HEK293 (cell line): ENCODE data around the gene BMPR1A.
A peak's percentile ranks its signal among the peaks of the same experiment; 100 is the strongest.

Experiments used
- CTCF ChIA-PET: fragments of 350-600 bp; formaldehyde crosslinking; extraction: SDS; loops from one replicate; lab custom pipeline; 2021; ENCODE audit warnings: antibody characterized with exemption; lab: Yijun Ruan, JAX
- POLR2A ChIA-PET: fragments of 300-600 bp; formaldehyde crosslinking; extraction: SDS; loops from one replicate; lab custom pipeline; 2020; ENCODE audit warnings: antibody characterized with exemption, inconsistent platforms; lab: Yijun Ruan, JAX
- H3K27ac ChIP-seq: fragments of 200-500 bp; sonication (Bioruptor generic); 2 replicates; pipeline ENCODE4 v1.5.1; 2014; ENCODE audit warnings: low read depth, low read length, control low read depth, inconsistent platforms; ENCODE audit errors: extremely low read depth
- H3K36me3 ChIP-seq, 2 experiments: fragments of 200-500 bp in 1 of 2; sonication (Bioruptor generic) in 1 of 2; 1 replicate in 1 of 2; 2 replicates in 1 of 2; pipeline ENCODE4 v1.5.1; 2014 to 2017; ENCODE audit warnings: inconsistent platforms in 2 of 2, low read length in 2 of 2; ENCODE audit not compliant: control insufficient read depth in 2 of 2, insufficient read depth in 1 of 2
- H3K4me1 ChIP-seq: fragments of 200-500 bp; sonication (Bioruptor generic); 2 replicates; pipeline ENCODE4 v1.5.1; 2014; ENCODE audit warnings: mild to moderate bottlenecking, low read length, inconsistent platforms; ENCODE audit not compliant: control insufficient read depth, insufficient read depth
- H3K4me3 ChIP-seq: 2 replicates; pipeline ENCODE4 v1.5.1; 2011; ENCODE audit warnings: low read depth, mild to moderate bottlenecking, control low read depth, low read length, moderate library complexity
- H3K9me3 ChIP-seq: fragments of 200-500 bp; sonication (Bioruptor generic); 2 replicates; pipeline ENCODE4 v1.5.1; 2014; ENCODE audit warnings: low read depth, low read length, inconsistent platforms; ENCODE audit not compliant: control insufficient read depth, insufficient read depth
- EGR2 ChIP-seq: fragments of 450-650 bp; formaldehyde crosslinking; IDR thresholded peaks from 2 replicates; pipeline ENCODE4 v1.5.1; 2016; ENCODE audit warnings: low read depth, missing biosample characterization, missing genetic modification characterization
- GLI4 ChIP-seq: fragments of 450-650 bp; formaldehyde crosslinking; IDR thresholded peaks from 2 replicates; pipeline ENCODE4 v1.5.1; 2016; ENCODE audit warnings: missing biosample characterization, missing genetic modification characterization
- GLIS1 ChIP-seq: fragments of 450-650 bp; formaldehyde crosslinking; IDR thresholded peaks from 2 replicates; pipeline ENCODE4 v1.5.1; 2016; ENCODE audit warnings: missing biosample characterization, missing genetic modification characterization
- GLIS2 ChIP-seq: fragments of 450-650 bp; formaldehyde crosslinking; IDR thresholded peaks from 2 replicates; pipeline ENCODE4 v1.5.1; 2016; ENCODE audit warnings: missing biosample characterization, missing genetic modification characterization
- KLF17 ChIP-seq: fragments of 450-650 bp; formaldehyde crosslinking; IDR thresholded peaks from 2 replicates; pipeline ENCODE4 v1.5.1; 2016; ENCODE audit warnings: missing biosample characterization, missing genetic modification characterization
- MEIS1 ChIP-seq: sonication (generic); formaldehyde crosslinking; IDR thresholded peaks from 2 replicates; pipeline ENCODE4 v1.8.1; 2022; ENCODE audit warnings: missing genetic modification reagents, mild to moderate bottlenecking, borderline replicate concordance
- OSR2 ChIP-seq: fragments of 450-650 bp; formaldehyde crosslinking; IDR thresholded peaks from 2 replicates; pipeline ENCODE4 v1.5.1; 2016; ENCODE audit warnings: missing biosample characterization, missing genetic modification characterization
- PRDM10 ChIP-seq: fragments of 450-650 bp; formaldehyde crosslinking; IDR thresholded peaks from 2 replicates; pipeline ENCODE4 v1.5.1; 2016; ENCODE audit warnings: missing biosample characterization, missing genetic modification characterization
- TRIM28 ChIP-seq: IDR thresholded peaks from 2 replicates; pipeline ENCODE4 v1.6.1; 2011; ENCODE audit warnings: low read length, control low read depth, borderline replicate concordance
- ZBTB11 ChIP-seq: fragments of 450-650 bp; formaldehyde crosslinking; conservative IDR thresholded peaks from 2 replicates; pipeline ENCODE4 v1.5.1; 2016; ENCODE audit warnings: low read depth, missing biosample characterization, missing genetic modification characterization
- ZBTB49 ChIP-seq: fragments of 450-650 bp; formaldehyde crosslinking; IDR thresholded peaks from 2 replicates; pipeline ENCODE4 v1.5.1; 2016; ENCODE audit warnings: missing biosample characterization, missing genetic modification characterization, low read depth
- ZNF112 ChIP-seq: fragments of 450-650 bp; formaldehyde crosslinking; IDR thresholded peaks from 2 replicates; pipeline ENCODE4 v1.5.0; 2017; ENCODE audit warnings: missing biosample characterization, missing genetic modification characterization
- ZNF133 ChIP-seq: fragments of 450-650 bp; formaldehyde crosslinking; IDR thresholded peaks from 2 replicates; pipeline ENCODE4 v1.5.1; 2016; ENCODE audit warnings: missing biosample characterization, missing genetic modification characterization
- ZNF274 ChIP-seq, 2 experiments: fragments of 200-500 bp in 1 of 2; fragments of 450-650 bp in 1 of 2; sonication (Bioruptor generic) in 1 of 2; formaldehyde crosslinking in 1 of 2; IDR thresholded peaks; 2 replicates each; pipeline versions ENCODE4 v1.5.1 to v1.6.1; 2014 to 2016; ENCODE audit warnings: borderline replicate concordance in 1 of 2, inconsistent platforms in 1 of 2, low read length in 1 of 2, missing biosample characterization in 1 of 2, missing genetic modification characterization in 1 of 2
- ZNF362 ChIP-seq: fragments of 450-650 bp; formaldehyde crosslinking; IDR thresholded peaks from 2 replicates; pipeline ENCODE4 v1.5.1; 2016; ENCODE audit warnings: missing biosample characterization, missing genetic modification characterization
- ZNF560 ChIP-seq: fragments of 450-650 bp; formaldehyde crosslinking; IDR thresholded peaks from 2 replicates; pipeline ENCODE4 v1.5.1; 2017; ENCODE audit warnings: missing biosample characterization, missing genetic modification characterization, borderline replicate concordance
- ZNF701 ChIP-seq: fragments of 450-650 bp; formaldehyde crosslinking; IDR thresholded peaks from 2 replicates; pipeline ENCODE4 v1.5.1; 2016; ENCODE audit warnings: missing biosample characterization, missing genetic modification characterization
- ZNF704 ChIP-seq: fragments of 450-650 bp; formaldehyde crosslinking; IDR thresholded peaks from 2 replicates; pipeline ENCODE4 v1.5.1; 2016; ENCODE audit warnings: missing biosample characterization, missing genetic modification characterization
- ZNF837 ChIP-seq: fragments of 450-650 bp; formaldehyde crosslinking; IDR thresholded peaks from 2 replicates; pipeline ENCODE4 v1.5.1; 2016; ENCODE audit warnings: missing biosample characterization, missing genetic modification characterization
- ZSCAN18 ChIP-seq: fragments of 450-650 bp; formaldehyde crosslinking; IDR thresholded peaks from 2 replicates; pipeline ENCODE4 v1.5.1; 2016; ENCODE audit warnings: missing biosample characterization, missing genetic modification characterization
- ZSCAN23 ChIP-seq: fragments of 450-650 bp; formaldehyde crosslinking; IDR thresholded peaks from 2 replicates; pipeline ENCODE4 v1.5.1; 2016; ENCODE audit warnings: missing biosample characterization, missing genetic modification characterization

The BMPR1A gene

GRCh38 chr10:86710987-86711512, 45.4 kb upstream of the BMPR1A start:
- no peaks in the 10 kb centered on the region for H3K9me3 ChIP-seq
- peak overlapping the region; percentile 60 for H3K4me3 ChIP-seq
- H3K27ac ChIP-seq: peak overlapping the region; percentile 99
- ChIA-PET POLR2A (interaction anchor here (1.5 to 1.9 kb wide), 3 partner anchors 22 to 47 kb away, joined by 5 to 11 read pairs (median 8); partner anchors contain the start of gene BMPR1A), CTCF (interaction anchor here (0.6 to 0.7 kb wide), 2 partner anchors 223 to 1056 kb away, joined by 3 to 4 read pairs; no protein-coding TSS in a partner anchor)
- H3K36me3 ChIP-seq: no peaks in the 10 kb centered on the region
- H3K4me1 ChIP-seq: peaks cover 8% of the 10 kb centered on the region; the same call in 1 of the 2 replicates
- no peak for TF ChIP-seq PRDM10 (tag by site-specific recombination)
- no peak for TF ChIP-seq ZNF274 (IDR thresholded peaks at IDR 0.05; ENCODE audit: low read length)
- no peak for TF ChIP-seq ZNF274 (tag by site-specific recombination; IDR thresholded peaks at IDR 0.05; ENCODE audit: borderline replicate concordance)
- no peak for TF ChIP-seq MEIS1 (CRISPR knock-in tag)
- peak; percentile 64 for TF ChIP-seq GLIS2
- TF ChIP-seq ZNF560 (tag by site-specific recombination): no peak
- TF ChIP-seq ZNF362: no peak
- TF ChIP-seq ZBTB49: no peak
- no peak for TF ChIP-seq ZSCAN18
- peak; percentile 73 for TF ChIP-seq EGR2 (tag by site-specific recombination)
- peak; percentile 89 for TF ChIP-seq ZBTB11 (tag by site-specific recombination)
- TF ChIP-seq ZNF704 (tag by site-specific recombination): no peak
- TF ChIP-seq GLI4 (tag by site-specific recombination): no peak
- TF ChIP-seq KLF17: peak; percentile 69; the same call in 1 of the 2 replicates
- no peak for TF ChIP-seq TRIM28
- TF ChIP-seq GLIS1 (tag by site-specific recombination): peak; percentile 58
- TF ChIP-seq OSR2: no peak
- no peak for TF ChIP-seq ZNF701 (tag by site-specific recombination)
- no peak for TF ChIP-seq ZSCAN23
- no peak for TF ChIP-seq ZNF837 (tag by site-specific recombination)
- TF ChIP-seq ZNF112 (tag by site-specific recombination): no peak
- TF ChIP-seq ZNF133: no peak
